GM21423 (cell line): Measurements from ENCODE around the gene SREBF2.
"Not testable (repeated sequence)": the region's sequence is repeated elsewhere in the genome, so short reads cannot be mapped to it uniquely, and the experiment has no call there.

Source experiments
- ATAC-seq: cut with Tn5 transposase; IDR thresholded peaks from one replicate; pipeline ENCODE4 v1.9.1; 2021; ENCODE audit warnings: mild to moderate bottlenecking, moderate library complexity; ENCODE audit not compliant: unreplicated experiment

The SREBF2 gene

GRCh38 chr22:41939981-41940831 lies 107.3 kb downstream of the SREBF2 start:
- ATAC-seq: peak; percentile 46

- ATAC-seq: peak; percentile 28
Measured at GRCh38 chr22:41940832-41941765, 108.2 kb downstream of the SREBF2 start.

GRCh38 chr22:41943661-41944209 lies 110.8 kb downstream of the SREBF2 start:
- ATAC-seq: no peak

GRCh38 chr22:41946629-41947423 lies 113.9 kb downstream of the SREBF2 start, which contains the start of gene CENPM:
Gene CENPM, minus strand, starts transcription at chr22:41947152. Its CDS starts 76 bp downstream, at chr22:41947076.
- ATAC-seq: peak; percentile 78

- no peak for ATAC-seq
Measured at GRCh38 chr22:41947424-41948080, 114.6 kb downstream of the SREBF2 start.

- no peak for ATAC-seq
Measured at GRCh38 chr22:41948142-41948541, 115.2 kb downstream of the SREBF2 start.

GRCh38 chr22:41948928-41949296 lies 116.0 kb downstream of the SREBF2 start:
- not testable (repeated sequence) for ATAC-seq

GRCh38 chr22:41949297-41949965 lies 116.5 kb downstream of the SREBF2 start:
- no peak for ATAC-seq

- no peak for ATAC-seq
Measured at GRCh38 chr22:41951898-41952474, 119.1 kb downstream of the SREBF2 start, which contains the start of gene SMIM45. Gene SMIM45, plus strand, starts transcription at chr22:41952150.

GRCh38 chr22:41952713-41953112 lies 119.8 kb downstream of the SREBF2 start:
- ATAC-seq: no peak
